ENCODE data around the gene LYRM4. TPM values are rescaled to one million over a fixed set of nuclear protein-coding genes. Genes with fewer than 3 reads are reported as not detected.
A peak's percentile ranks its signal among the peaks of the same experiment; 100 is the strongest.

Gene LYRM4
- total RNA-seq, 1 donor from 2014 or later, result 28.5 TPM

GRCh38 chr6:5132731-5133130 is 128.0 kb downstream of the LYRM4 start:
- Histone ChIP-seq H3K9me3 (replicated peaks) (no peaks in the 10 kb centered on the region), H3K36me3 (no peaks in the 10 kb centered on the region), H3K4me3 (peak overlapping the region; percentile 53), H3K27me3 (ENCODE audit: low read depth) (no peaks in the 10 kb centered on the region), H3K4me1 (peaks cover 31% of the 10 kb centered on the region), H3K27ac (replicated peaks) (peak overlapping the region; percentile 79)
- intact Hi-C loops (cut with micrococcal nuclease), result no loop called here
- DNase-seq, result peak; percentile 70
- no peak for TF ChIP-seq CTCF (IDR thresholded peaks at IDR 0.05; ENCODE audit: borderline replicate concordance)

GRCh38 chr6:5130135-5130866 is 130.4 kb downstream of the LYRM4 start:
- Histone ChIP-seq H3K4me1 (peaks cover 42% of the 10 kb centered on the region), H3K4me3 (no peak overlapping the region), H3K27me3 (ENCODE audit: low read depth) (no peaks in the 10 kb centered on the region), H3K9me3 (replicated peaks) (no peaks in the 10 kb centered on the region), H3K36me3 (no peaks in the 10 kb centered on the region), H3K27ac (replicated peaks) (peak overlapping the region; percentile 18)
- DNase-seq, result no peak
- intact Hi-C loops (cut with micrococcal nuclease), result no loop called here
- TF ChIP-seq CTCF (IDR thresholded peaks at IDR 0.05; ENCODE audit: borderline replicate concordance), result no peak

GRCh38 chr6:5128351-5128750 is 132.4 kb downstream of the LYRM4 start:
- H3K4me1 ChIP-seq, result peaks cover 47% of the 10 kb centered on the region
- H3K27ac ChIP-seq (replicated peaks), result no peak overlapping the region
- no peak overlapping the region for H3K4me3 ChIP-seq

GRCh38 chr6:5127106-5127687 is 133.6 kb downstream of the LYRM4 start:
- intact Hi-C loops (cut with micrococcal nuclease), result no loop called here
- H3K4me1 ChIP-seq, result peaks cover 41% of the 10 kb centered on the region
- H3K9me3 ChIP-seq (replicated peaks), result no peaks in the 10 kb centered on the region
- no peak for TF ChIP-seq CTCF (IDR thresholded peaks at IDR 0.05; ENCODE audit: borderline replicate concordance)
- no peak overlapping the region for H3K27ac ChIP-seq (replicated peaks)
- H3K27me3 ChIP-seq (ENCODE audit: low read depth), result no peaks in the 10 kb centered on the region
- H3K4me3 ChIP-seq, result no peak overlapping the region
- no peak for DNase-seq
- no peaks in the 10 kb centered on the region for H3K36me3 ChIP-seq

More at GRCh38 chr6:5128351-5128750, 132.4 kb downstream of the LYRM4 start:
- no peaks in the 10 kb centered on the region for H3K36me3 ChIP-seq
- H3K9me3 ChIP-seq (replicated peaks), result no peaks in the 10 kb centered on the region
- DNase-seq, result no peak
- no peaks in the 10 kb centered on the region for H3K27me3 ChIP-seq (ENCODE audit: low read depth)
- intact Hi-C loops (cut with micrococcal nuclease), result no loop called here
- no peak for TF ChIP-seq CTCF (IDR thresholded peaks at IDR 0.05; ENCODE audit: borderline replicate concordance)

GRCh38 chr6:5126214-5126613 is 134.5 kb downstream of the LYRM4 start:
- TF ChIP-seq CTCF (IDR thresholded peaks at IDR 0.05; ENCODE audit: borderline replicate concordance), result no peak
- no peak for DNase-seq
- Histone ChIP-seq H3K27ac (replicated peaks) (no peak overlapping the region), H3K27me3 (ENCODE audit: low read depth) (no peaks in the 10 kb centered on the region), H3K9me3 (replicated peaks) (no peaks in the 10 kb centered on the region), H3K4me1 (peaks cover 40% of the 10 kb centered on the region), H3K36me3 (no peaks in the 10 kb centered on the region), H3K4me3 (no peak overlapping the region)
- intact Hi-C loops (cut with micrococcal nuclease), result no loop called here

All from left ventricle myocardium inferior (tissue), 1 donor.